Mammary epithelial cell (primary cell): ENCODE measurements around the gene ITIH5.

Source experiments
- CTCF ChIP-seq, 2 donors: IDR thresholded peaks in 1 of 2; conservative IDR thresholded peaks in 1 of 2; 2 replicates each; pipeline ENCODE4 v1.5.1; 2011 to 2012; ENCODE audit warnings: inconsistent platforms in 2 of 2, low read length in 2 of 2, mild to moderate bottlenecking in 2 of 2, control low read depth in 1 of 2, low read depth in 1 of 2; ENCODE audit not compliant: insufficient read depth in 1 of 2; ENCODE audit errors: extremely low read depth in 1 of 2
- EZH2 ChIP-seq: IDR thresholded peaks from 2 replicates; pipeline ENCODE4 v1.6.1; 2012; ENCODE audit warnings: low read length, inconsistent platforms, borderline replicate concordance

- TF ChIP-seq CTCF (conservative IDR thresholded peaks at IDR 0.05 in 1 of 2, IDR thresholded peaks at IDR 0.05 in 1 of 2; ENCODE audit: extremely low read depth in 1 of 2, insufficient read depth in 1 of 2, low read depth in 1 of 2, low read length in 2 of 2) (no peak), EZH2 (no peak)
Observed at GRCh38 chr10:7590271-7590670, 76.5 kb downstream of the ITIH5 start.
